Measurements from ENCODE around the gene RC3H1. TPM values are rescaled to one million over a fixed set of nuclear protein-coding genes. Genes with fewer than 3 reads are reported as not detected.

RC3H1 gene
- total and polyA plus RNA-seq, 4 donors: 4.5 to 51.7 (median 19.7) TPM

DNA sequence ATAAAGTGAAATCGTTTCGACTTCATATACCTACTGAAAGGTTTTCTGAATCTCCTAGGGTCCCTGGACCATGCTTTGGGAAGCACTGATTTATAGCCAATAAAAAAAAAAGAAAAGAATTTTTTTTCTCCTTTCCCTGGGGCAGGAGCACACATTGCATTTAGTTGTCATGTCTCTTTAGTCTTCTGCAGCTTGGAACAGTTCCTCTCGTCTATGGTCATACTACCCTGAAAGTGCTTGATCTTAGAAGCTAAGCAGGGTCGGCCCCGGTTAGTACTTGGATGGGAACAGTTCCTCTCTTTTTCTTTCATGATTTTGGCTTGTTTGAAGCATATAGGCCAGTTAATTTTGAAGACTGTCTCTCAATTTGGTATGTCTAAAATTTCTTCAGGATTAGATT is 101.3 kb downstream of the RC3H1 start:
- 87 to 90% methylated on average over 5 of the region's 5 CpGs for WGBS, 2 donors
- ATAC-seq (ENCODE audit: low FRiP score) (no peak), DNase-seq (no peak)
- H3K27ac ChIP-seq (ENCODE audit: low read depth in 1 of 2, low read length in 2 of 2): no peak overlapping the region
- intact Hi-C loops (cut with DNase I): no loop called here
- H3K4me1 ChIP-seq (ENCODE audit: control insufficient read depth in 1 of 2, insufficient read depth in 2 of 2, low read length in 2 of 2): no peaks in the 10 kb centered on the region
- H3K27me3 ChIP-seq (ENCODE audit: control insufficient read depth in 1 of 2, insufficient read depth in 2 of 2, low read length in 1 of 2): no peaks in the 10 kb centered on the region
- H3K4me3 ChIP-seq (ENCODE audit: low read length in 2 of 2): no peak overlapping the region
- no peaks in the 10 kb centered on the region for H3K9me3 ChIP-seq (ENCODE audit: control insufficient read depth, low read length)
- H3K36me3 ChIP-seq (ENCODE audit: control insufficient read depth in 1 of 2, insufficient read depth in 2 of 2, low read length in 1 of 2): no peaks in the 10 kb centered on the region

DNA sequence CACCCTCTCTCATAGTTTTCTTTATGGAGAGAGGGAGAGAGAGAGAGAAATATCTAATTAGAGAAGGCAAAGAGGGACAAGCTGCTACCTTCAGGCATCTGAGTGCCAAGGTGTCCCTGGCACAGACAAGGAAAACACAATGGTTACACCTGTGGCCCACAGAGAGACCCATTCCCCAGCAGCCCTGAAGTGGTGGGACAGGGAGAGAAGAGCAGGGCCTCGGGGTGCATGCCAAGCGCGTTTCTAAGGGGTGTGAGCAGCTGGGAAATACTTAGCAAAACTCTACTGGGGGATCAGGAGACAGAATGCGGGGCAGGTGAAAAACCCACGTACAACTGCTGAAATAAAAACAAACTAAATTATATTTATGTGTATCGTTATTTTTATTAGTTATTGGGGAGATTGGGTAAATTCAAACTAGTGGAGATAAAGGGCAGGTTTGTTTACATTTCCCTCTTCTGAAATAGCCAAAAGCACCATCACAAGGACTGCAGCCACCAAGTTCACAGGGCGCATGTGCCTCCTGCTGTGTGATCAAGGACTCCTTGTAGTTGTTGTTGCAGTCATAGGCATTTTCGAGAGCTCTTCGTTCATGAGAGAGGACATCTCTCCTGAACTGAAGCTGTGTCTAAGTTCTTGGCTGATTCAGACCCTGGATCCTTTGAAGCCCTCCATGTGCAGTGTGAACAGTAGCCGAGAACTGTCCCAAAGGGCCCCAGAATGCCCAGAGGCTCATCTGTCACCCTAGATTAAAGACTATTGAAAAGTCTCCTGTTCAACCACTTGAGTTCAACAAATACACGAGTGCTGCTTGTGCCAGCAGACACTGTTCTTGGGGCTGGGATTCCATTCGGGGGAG is 104.3 kb downstream of the RC3H1 start:
- Histone ChIP-seq H3K27ac (ENCODE audit: low read depth in 1 of 2, low read length in 2 of 2) (no peak overlapping the region), H3K9me3 (ENCODE audit: control insufficient read depth, low read length) (no peaks in the 10 kb centered on the region), H3K36me3 (ENCODE audit: control insufficient read depth in 1 of 2, insufficient read depth in 2 of 2, low read length in 1 of 2) (no peaks in the 10 kb centered on the region), H3K4me3 (ENCODE audit: low read length in 2 of 2) (no peak overlapping the region), H3K4me1 (ENCODE audit: control insufficient read depth in 1 of 2, insufficient read depth in 2 of 2, low read length in 2 of 2) (no peaks in the 10 kb centered on the region), H3K27me3 (ENCODE audit: control insufficient read depth in 1 of 2, insufficient read depth in 2 of 2, low read length in 1 of 2) (no peaks in the 10 kb centered on the region)
- intact Hi-C loops (cut with DNase I): no loop called here
- DNase-seq (no peak), ATAC-seq (ENCODE audit: low FRiP score) (no peak)
- WGBS, 2 donors: 81 to 85% methylated on average over 12 of the region's 12 CpGs

DNA sequence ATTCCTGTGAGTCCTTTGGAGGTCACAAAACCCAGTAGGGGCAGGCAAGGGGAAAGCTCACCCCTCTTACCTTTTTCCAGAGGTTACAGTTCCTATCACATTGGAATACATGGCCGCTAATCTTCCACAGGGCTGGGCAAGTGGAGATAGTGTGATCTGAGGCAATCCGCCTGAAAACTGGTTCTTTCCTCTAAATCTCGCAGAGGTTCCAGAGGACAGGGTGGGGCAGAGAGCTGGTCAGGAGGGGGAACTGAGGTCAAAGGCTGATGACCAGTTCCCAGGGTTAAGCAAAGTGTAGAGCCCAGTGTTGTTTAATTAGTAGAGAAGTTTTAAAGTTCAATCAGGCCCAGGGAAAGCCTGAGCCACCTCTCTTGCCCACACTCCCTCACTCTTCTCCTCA is 105.0 kb downstream of the RC3H1 start, which contains the start of gene SERPINC1:
TSS of gene SERPINC1 (minus strand) at position 179 of the 400 bp plus-strand sequence. CDS start at position 111, 68 bp downstream.
- intact Hi-C loops (cut with DNase I): no loop called here
- H3K4me3 ChIP-seq (ENCODE audit: low read length in 2 of 2): no peak within 1 kb of the TSS
- H3K27me3 ChIP-seq (ENCODE audit: control insufficient read depth in 1 of 2, insufficient read depth in 2 of 2, low read length in 1 of 2): no peaks in the 10 kb centered on the region
- H3K27ac ChIP-seq (ENCODE audit: low read depth in 1 of 2, low read length in 2 of 2): no peak within 1 kb of the TSS
- H3K9me3 ChIP-seq (ENCODE audit: control insufficient read depth, low read length): no peaks in the 10 kb centered on the region
- H3K4me1 ChIP-seq (ENCODE audit: control insufficient read depth in 1 of 2, insufficient read depth in 2 of 2, low read length in 2 of 2): no peaks in the 10 kb centered on the region
- DNase-seq (no peak), ATAC-seq (ENCODE audit: low FRiP score) (no peak)
- WGBS, 2 donors: 90 to 91% methylated on average over 3 of the region's 3 CpGs
- H3K36me3 ChIP-seq (ENCODE audit: control insufficient read depth in 1 of 2, insufficient read depth in 2 of 2, low read length in 1 of 2): no peaks in the 10 kb centered on the region

DNA sequence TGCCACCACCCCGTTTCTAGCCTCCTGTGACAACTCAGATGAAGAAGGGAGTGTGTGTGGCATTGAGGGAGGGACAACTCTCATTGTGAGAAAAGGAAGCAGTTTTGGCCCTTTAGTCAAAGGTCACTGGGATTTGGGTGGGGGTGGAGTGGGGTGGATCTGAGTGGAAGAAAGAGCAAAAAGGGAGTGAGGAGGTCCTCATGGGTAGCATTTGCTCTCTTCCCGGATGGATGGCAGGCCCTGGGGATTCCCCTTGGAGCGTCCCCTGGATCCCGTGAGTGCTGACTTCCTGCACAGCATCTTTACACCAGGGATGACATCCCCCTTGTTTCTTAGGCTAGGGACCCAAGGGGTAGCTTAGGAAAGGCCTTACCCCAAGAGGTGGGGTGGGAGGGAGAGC is 105.5 kb downstream of the RC3H1 start:
- DNase-seq: no peak
- Histone ChIP-seq H3K4me1 (ENCODE audit: control insufficient read depth in 1 of 2, insufficient read depth in 2 of 2, low read length in 2 of 2) (no peaks in the 10 kb centered on the region), H3K27me3 (ENCODE audit: control insufficient read depth in 1 of 2, insufficient read depth in 2 of 2, low read length in 1 of 2) (no peaks in the 10 kb centered on the region), H3K9me3 (ENCODE audit: control insufficient read depth, low read length) (no peaks in the 10 kb centered on the region), H3K27ac (ENCODE audit: low read depth in 1 of 2, low read length in 2 of 2) (no peak overlapping the region), H3K4me3 (ENCODE audit: low read length in 2 of 2) (no peak overlapping the region), H3K36me3 (ENCODE audit: control insufficient read depth in 1 of 2, insufficient read depth in 2 of 2, low read length in 1 of 2) (no peaks in the 10 kb centered on the region)
- ATAC-seq (ENCODE audit: low FRiP score): no peak
- 77 to 85% methylated on average over 4 of the region's 4 CpGs for WGBS, 2 donors
- intact Hi-C loops (cut with DNase I): no loop called here

DNA sequence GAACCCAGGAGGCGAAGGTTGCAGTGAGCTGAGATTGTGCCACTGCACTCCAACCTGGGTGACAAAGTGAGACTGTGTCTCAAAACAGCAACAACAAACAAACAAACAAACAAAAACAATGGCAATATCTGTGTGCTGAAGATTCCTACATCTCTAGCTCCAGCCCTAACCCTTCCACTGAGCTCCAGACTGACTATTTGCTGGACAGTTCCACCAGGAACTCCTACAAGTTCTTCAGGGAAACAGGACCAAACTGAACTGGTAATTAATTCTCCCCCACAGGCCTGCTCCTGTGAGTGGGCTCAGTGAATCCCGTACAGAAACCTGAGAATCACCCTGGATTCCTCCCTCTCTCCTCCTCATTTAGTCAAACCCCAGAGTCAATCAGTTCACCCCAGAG is 106.6 kb downstream of the RC3H1 start:
- Histone ChIP-seq H3K27me3 (ENCODE audit: control insufficient read depth in 1 of 2, insufficient read depth in 2 of 2, low read length in 1 of 2) (no peaks in the 10 kb centered on the region), H3K4me1 (ENCODE audit: control insufficient read depth in 1 of 2, insufficient read depth in 2 of 2, low read length in 2 of 2) (no peaks in the 10 kb centered on the region), H3K36me3 (ENCODE audit: control insufficient read depth in 1 of 2, insufficient read depth in 2 of 2, low read length in 1 of 2) (no peaks in the 10 kb centered on the region), H3K9me3 (ENCODE audit: control insufficient read depth, low read length) (peaks cover under 1% of the 10 kb centered on the region), H3K27ac (ENCODE audit: low read depth in 1 of 2, low read length in 2 of 2) (no peak overlapping the region), H3K4me3 (ENCODE audit: low read length in 2 of 2) (no peak overlapping the region)
- 77% methylated on average over 2 of the region's 2 CpGs for WGBS, 2 donors
- intact Hi-C loops (cut with DNase I): no loop called here
- ATAC-seq (ENCODE audit: low FRiP score): no peak
- no peak for DNase-seq

DNA sequence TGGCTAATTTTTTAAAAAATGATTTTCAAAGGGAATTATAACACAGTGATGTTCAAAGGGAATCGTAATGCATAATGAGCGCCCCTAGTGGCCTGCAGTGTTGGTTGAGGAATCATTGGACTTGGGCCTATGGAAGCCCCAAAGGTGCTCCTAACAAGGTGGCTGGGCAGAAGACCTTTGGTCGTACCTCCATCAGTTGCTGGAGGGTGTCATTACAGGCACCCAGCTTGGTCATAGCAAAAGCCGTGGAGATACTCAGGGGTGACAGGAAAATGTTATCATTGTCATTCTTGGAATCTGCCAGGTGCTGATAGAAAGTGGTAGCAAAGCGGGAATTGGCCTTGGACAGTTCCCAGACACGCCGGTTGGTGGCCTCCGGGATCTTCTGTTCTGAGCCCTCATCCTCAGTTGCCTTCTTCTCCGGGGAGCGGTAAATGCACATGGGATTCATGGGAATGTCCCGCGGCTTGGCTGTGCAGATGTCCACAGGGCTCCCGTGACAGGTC is 107.7 kb downstream of the RC3H1 start:
- Histone ChIP-seq H3K36me3 (ENCODE audit: control insufficient read depth in 1 of 2, insufficient read depth in 2 of 2, low read length in 1 of 2) (no peaks in the 10 kb centered on the region), H3K27me3 (ENCODE audit: control insufficient read depth in 1 of 2, insufficient read depth in 2 of 2, low read length in 1 of 2) (no peaks in the 10 kb centered on the region), H3K4me1 (ENCODE audit: control insufficient read depth in 1 of 2, insufficient read depth in 2 of 2, low read length in 2 of 2) (no peaks in the 10 kb centered on the region), H3K9me3 (ENCODE audit: control insufficient read depth, low read length) (peaks cover 1% of the 10 kb centered on the region), H3K4me3 (ENCODE audit: low read length in 2 of 2) (no peak overlapping the region), H3K27ac (ENCODE audit: low read depth in 1 of 2, low read length in 2 of 2) (no peak overlapping the region)
- intact Hi-C loops (cut with DNase I): no loop called here
- ATAC-seq (ENCODE audit: low FRiP score) (no peak), DNase-seq (no peak)
- 83 to 85% methylated on average over 13 of the region's 13 CpGs for WGBS, 2 donors

DNA sequence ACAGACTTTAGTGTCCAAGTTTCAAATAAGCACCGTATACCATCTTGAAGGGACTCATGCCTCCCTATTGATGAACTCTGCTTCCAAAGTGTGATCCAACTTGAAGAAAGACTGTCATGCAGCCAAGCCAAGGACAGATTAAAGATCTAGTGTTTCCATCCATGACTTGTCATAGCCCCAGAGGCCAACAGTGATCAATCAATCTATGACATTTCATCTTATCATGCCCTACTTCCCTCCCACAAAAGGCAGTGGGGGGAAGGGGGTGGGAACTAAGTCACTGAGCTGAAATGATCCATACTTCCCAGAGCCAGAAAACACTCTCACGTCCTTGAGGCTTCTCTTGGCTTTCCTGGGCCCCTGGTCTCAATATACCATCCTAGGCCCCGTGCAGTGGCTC is 109.0 kb downstream of the RC3H1 start:
- Histone ChIP-seq H3K4me3 (ENCODE audit: low read length in 2 of 2) (no peak overlapping the region), H3K36me3 (ENCODE audit: control insufficient read depth in 1 of 2, insufficient read depth in 2 of 2, low read length in 1 of 2) (no peaks in the 10 kb centered on the region), H3K27me3 (ENCODE audit: control insufficient read depth in 1 of 2, insufficient read depth in 2 of 2, low read length in 1 of 2) (no peaks in the 10 kb centered on the region), H3K27ac (ENCODE audit: low read depth in 1 of 2, low read length in 2 of 2) (no peak overlapping the region), H3K9me3 (ENCODE audit: control insufficient read depth, low read length) (peaks cover 1% of the 10 kb centered on the region), H3K4me1 (ENCODE audit: control insufficient read depth in 1 of 2, insufficient read depth in 2 of 2, low read length in 2 of 2) (no peaks in the 10 kb centered on the region)
- no peak for DNase-seq
- intact Hi-C loops (cut with DNase I): no loop called here
- 88 to 89% methylated on average over 3 of the region's 3 CpGs for WGBS, 2 donors
- ATAC-seq (ENCODE audit: low FRiP score): no peak

DNA sequence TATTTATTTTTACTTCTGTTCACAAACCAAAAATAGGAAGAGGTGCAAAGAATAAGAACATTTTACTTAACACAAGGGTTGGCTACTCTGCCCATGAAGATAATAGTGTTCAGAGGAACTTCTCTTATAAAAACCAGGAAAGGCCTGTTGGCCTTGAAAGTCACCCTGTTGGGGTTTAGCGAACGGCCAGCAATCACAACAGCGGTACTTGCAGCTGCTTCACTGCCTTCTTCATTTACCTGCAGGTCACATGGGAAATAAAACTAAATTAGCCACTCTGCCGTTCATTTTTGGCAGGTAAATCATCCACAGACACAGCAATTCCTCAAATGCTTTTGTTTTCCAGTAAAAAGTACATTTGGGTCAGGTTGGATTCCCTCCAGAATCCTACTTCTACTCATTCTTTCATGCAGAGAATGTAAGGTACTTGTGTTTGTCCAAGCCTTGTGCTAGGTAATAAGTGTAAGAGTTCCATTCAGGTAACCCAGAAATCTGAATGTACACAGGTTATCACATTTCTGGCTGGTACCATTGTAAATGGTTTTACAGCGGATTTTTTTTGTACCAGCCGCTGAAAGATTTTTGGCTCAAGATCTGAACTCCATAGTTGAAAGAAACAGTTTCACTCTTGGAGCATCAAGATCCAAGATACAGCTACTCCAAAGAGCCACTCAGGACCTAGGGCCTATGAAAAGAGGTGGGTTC is 118.2 kb downstream of the RC3H1 start:
- Histone ChIP-seq H3K36me3 (ENCODE audit: control insufficient read depth in 1 of 2, insufficient read depth in 2 of 2, low read length in 1 of 2) (no peaks in the 10 kb centered on the region), H3K4me3 (ENCODE audit: low read length in 2 of 2) (no peak overlapping the region), H3K4me1 (ENCODE audit: control insufficient read depth in 1 of 2, insufficient read depth in 2 of 2, low read length in 2 of 2) (peaks cover 0 to 3% of the 10 kb centered on the region in 2 donors), H3K27me3 (ENCODE audit: control insufficient read depth in 1 of 2, insufficient read depth in 2 of 2, low read length in 1 of 2) (no peaks in the 10 kb centered on the region), H3K27ac (ENCODE audit: low read depth in 1 of 2, low read length in 2 of 2) (no peak overlapping the region), H3K9me3 (ENCODE audit: control insufficient read depth, low read length) (no peaks in the 10 kb centered on the region)
- ATAC-seq (ENCODE audit: low FRiP score): no peak
- no peak for DNase-seq
- WGBS, 2 donors: 82 to 85% methylated on average over 6 of the region's 6 CpGs
- intact Hi-C loops (cut with DNase I): no loop called here

All from aorta (tissue), 5 donors.